H9 (cell line): ENCODE measurements around the gene SLC23A2. TPM values are rescaled to one million over a fixed set of nuclear protein-coding genes. Genes with fewer than 3 reads are reported as not detected.

ENCODE experiments used
- DNase-seq: peaks from one replicate; pipeline ENCODE4 v3.0.0-alpha.2; 2017
- H2AFZ ChIP-seq: one replicate; pipeline ENCODE4 v1.6.1; 2013; ENCODE audit warnings: mild to moderate bottlenecking, low read length, control low read depth, moderate library complexity
- H2AK5ac ChIP-seq: 2 replicates; pipeline ENCODE4 v1.6.1; 2013; ENCODE audit warnings: low read length, control low read depth, mixed read lengths; ENCODE audit not compliant: insufficient read length
- H2BK120ac ChIP-seq: one replicate; pipeline ENCODE4 v1.6.1; 2013; ENCODE audit warnings: low read depth, mild to moderate bottlenecking, low read length, control low read depth, inconsistent platforms; ENCODE audit not compliant: poor library complexity, severe bottlenecking
- H2BK12ac ChIP-seq: 2 replicates; pipeline ENCODE4 v1.6.1; 2013; ENCODE audit warnings: low read length, control low read depth, mixed read lengths, low read depth; ENCODE audit not compliant: insufficient read length
- H2BK15ac ChIP-seq: 2 replicates; pipeline ENCODE4 v1.6.1; 2013; ENCODE audit warnings: low read depth, low read length, control low read depth
- H2BK20ac ChIP-seq: one replicate; pipeline ENCODE4 v1.6.1; 2013; ENCODE audit warnings: low read depth, mild to moderate bottlenecking, low read length, control low read depth, inconsistent platforms; ENCODE audit not compliant: poor library complexity, severe bottlenecking
- H2BK5ac ChIP-seq: 2 replicates; pipeline ENCODE4 v1.6.1; 2013; ENCODE audit warnings: low read length, control low read depth, mixed read lengths; ENCODE audit not compliant: insufficient read length
- H3K14ac ChIP-seq: 2 replicates; pipeline ENCODE4 v1.6.1; 2013; ENCODE audit warnings: low read length, control low read depth; ENCODE audit not compliant: insufficient read depth
- H3K18ac ChIP-seq: 2 replicates; pipeline ENCODE4 v1.6.1; 2013; ENCODE audit warnings: low read depth, mild to moderate bottlenecking, mixed read lengths, low read length, control low read depth; ENCODE audit not compliant: insufficient read length
- H3K23ac ChIP-seq: 2 replicates; pipeline ENCODE4 v1.6.1; 2013; ENCODE audit warnings: low read length, control low read depth, mixed read lengths, low read depth; ENCODE audit not compliant: insufficient read length
- H3K23me2 ChIP-seq: 2 replicates; pipeline ENCODE4 v1.6.1; 2013; ENCODE audit warnings: low read depth, mild to moderate bottlenecking, mixed read lengths, low read length, control low read depth; ENCODE audit not compliant: insufficient read length, poor library complexity, severe bottlenecking
- H3K27ac ChIP-seq: 2 replicates; pipeline ENCODE4 v1.5.1; 2013; ENCODE audit warnings: low read length, control low read depth, mixed read lengths, low read depth; ENCODE audit not compliant: insufficient read length
- H3K27me3 ChIP-seq: 2 replicates; pipeline ENCODE4 v1.6.1; 2013; ENCODE audit warnings: low read length, control low read depth, inconsistent platforms; ENCODE audit not compliant: insufficient read depth
- H3K4ac ChIP-seq: 2 replicates; pipeline ENCODE4 v1.6.1; 2013; ENCODE audit warnings: low read depth, mild to moderate bottlenecking, control low read depth, inconsistent platforms, low read length, moderate library complexity
- H3K4me1 ChIP-seq: 2 replicates; pipeline ENCODE4 v1.6.1; 2013; ENCODE audit warnings: low read length, control low read depth, inconsistent platforms; ENCODE audit not compliant: insufficient read depth
- H3K4me2 ChIP-seq: 2 replicates; pipeline ENCODE4 v1.6.1; 2013; ENCODE audit warnings: low read length, control low read depth, mixed read lengths; ENCODE audit not compliant: insufficient read length, insufficient read depth
- H3K56ac ChIP-seq: 2 replicates; pipeline ENCODE4 v1.6.1; 2013; ENCODE audit warnings: low read depth, mild to moderate bottlenecking, mixed read lengths, low read length, control low read depth; ENCODE audit not compliant: insufficient read length
- H3K79me1 ChIP-seq: 2 replicates; pipeline ENCODE4 v1.6.1; 2013; ENCODE audit warnings: low read depth, mild to moderate bottlenecking, moderate library complexity, low read length, control low read depth, inconsistent platforms; ENCODE audit not compliant: insufficient read depth, poor library complexity, severe bottlenecking
- H3K79me2 ChIP-seq: 2 replicates; pipeline ENCODE4 v1.6.1; 2013; ENCODE audit warnings: low read length, control low read depth, inconsistent platforms; ENCODE audit not compliant: insufficient read depth
- H3K9ac ChIP-seq: 2 replicates; pipeline ENCODE4 v1.6.1; 2013; ENCODE audit warnings: low read length, control low read depth, mixed read lengths; ENCODE audit not compliant: insufficient read length; ENCODE audit errors: extremely low read depth
- H3K9me3 ChIP-seq: one replicate; pipeline ENCODE4 v1.6.1; 2013; ENCODE audit warnings: low read depth, low read length, inconsistent platforms; ENCODE audit not compliant: control insufficient read depth
- H3T11ph ChIP-seq: one replicate; pipeline ENCODE4 v1.6.1; 2013; ENCODE audit warnings: mild to moderate bottlenecking, low read length, control low read depth, inconsistent platforms
- H4K20me1 ChIP-seq: one replicate; pipeline ENCODE4 v1.6.1; 2013; ENCODE audit not compliant: control insufficient read depth, insufficient read length, insufficient read depth
- H4K5ac ChIP-seq: 2 replicates; pipeline ENCODE4 v1.6.1; 2013; ENCODE audit warnings: low read depth, mild to moderate bottlenecking, mixed read lengths, low read length, control low read depth; ENCODE audit not compliant: insufficient read length
- H4K8ac ChIP-seq: replicated peaks from 2 replicates; pipeline ENCODE4 v1.6.1; 2013; ENCODE audit warnings: low read length, control low read depth, mixed read lengths, low read depth; ENCODE audit not compliant: insufficient read length
- H4K91ac ChIP-seq: 2 replicates; pipeline ENCODE4 v1.6.1; 2013; ENCODE audit warnings: low read depth, mild to moderate bottlenecking, moderate library complexity, mixed read lengths, low read length, control low read depth; ENCODE audit not compliant: insufficient read length
- H3K27ac Mint-ChIP-seq, 3 experiments: 2 replicates in 2 of 3; 3 replicates in 1 of 3; pipeline ENCODE4 v1.8.0; 2020 to 2021; ENCODE audit warnings: mixed read lengths in 3 of 3, mild to moderate bottlenecking in 1 of 3, moderate library complexity in 1 of 3
- H3K27me3 Mint-ChIP-seq: 2 replicates; pipeline ENCODE4 v1.8.0; 2021; ENCODE audit warnings: low read depth, mild to moderate bottlenecking, moderate library complexity, mixed read lengths
- H3K36me3 Mint-ChIP-seq, 3 experiments: 2 replicates in 2 of 3; 3 replicates in 1 of 3; pipeline ENCODE4 v1.8.0; 2020 to 2021; ENCODE audit warnings: low read depth in 3 of 3, mixed read lengths in 3 of 3; ENCODE audit not compliant: insufficient read depth in 1 of 3
- H3K4me1 Mint-ChIP-seq, 2 experiments: 2 replicates each; pipeline ENCODE4 v1.8.0; 2020; ENCODE audit warnings: mixed read lengths in 2 of 2
- H3K4me3 Mint-ChIP-seq, 2 experiments: 2 replicates in 1 of 2; 3 replicates in 1 of 2; pipeline ENCODE4 v1.8.0; 2020 to 2021; ENCODE audit warnings: mild to moderate bottlenecking in 2 of 2, mixed read lengths in 2 of 2, moderate library complexity in 1 of 2
- H3K9me3 Mint-ChIP-seq, 2 experiments: 2 replicates in 1 of 2; 3 replicates in 1 of 2; pipeline ENCODE4 v1.8.0; 2020; ENCODE audit warnings: mild to moderate bottlenecking in 2 of 2, mixed read lengths in 2 of 2, moderate library complexity in 1 of 2
- WGBS: extraction: QIAGEN DNeasy Blood & Tissue Kit; methylation state at CpG from one replicate; pipeline ENCODE4 v1.1.7; 2013; ENCODE audit warnings: missing lambda C conversion rate, low lambda C conversion rate, mixed read lengths; ENCODE audit not compliant: insufficient read length; ENCODE audit errors: extremely low coverage; 5-methylcytosine and 5-hydroxymethylcytosine counted together
- total RNA-seq: library from RNA; stranded (reverse); gene quantifications from 2 replicates; pipeline ENCODE4 v1.2.1, GENCODE V29; 2021
- TF ChIP-seq, protein P1 (sequence below): fragments of 200-600 bp; sonication (generic); conservative IDR thresholded peaks from 3 replicates; pipeline ENCODE4 v1.8.0; 2021; ENCODE audit warnings: antibody characterized with exemption, mild to moderate bottlenecking

Gene SLC23A2
- total RNA-seq, 1 experiment from 2014 or later, result 16.5 TPM

DNA sequence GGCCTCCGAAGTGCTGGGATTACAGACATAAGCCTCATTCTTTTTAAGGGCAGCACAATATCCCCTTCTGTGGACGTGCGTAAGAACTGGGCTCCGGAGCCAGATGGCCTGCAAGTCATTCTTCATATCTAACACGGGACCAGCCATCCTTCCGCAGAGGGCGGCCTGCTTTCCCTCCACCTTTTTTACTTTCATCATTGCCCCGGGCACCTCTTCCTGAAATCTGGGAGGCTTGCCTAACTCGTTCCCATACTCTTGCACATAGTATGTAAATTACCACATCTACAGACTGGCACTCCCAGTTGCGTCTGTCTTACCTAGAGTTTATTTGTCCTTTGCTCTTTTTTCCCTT, 29.9 kb upstream of the SLC23A2 start:
- DNase-seq, result no peak
- no CpG with 5 or more reads among the region's 10 CpGs for WGBS
- H3K27me3 Mint-ChIP-seq, result no peaks in the 10 kb centered on the region; the same call in 1 of the 2 replicates

More for the DNA sequence above, 29.9 kb upstream of the SLC23A2 start:
- Histone ChIP-seq H3K14ac (no peak overlapping the region), H2BK12ac (no peak overlapping the region), H3T11ph (no peak overlapping the region), H3K27ac (no peak overlapping the region), H3K79me2 (no peaks in the 10 kb centered on the region), H4K8ac (no peak overlapping the region), H4K5ac (no peak overlapping the region), H2BK5ac (no peak overlapping the region), H3K23me2 (no peaks in the 10 kb centered on the region), H2BK20ac (no peak overlapping the region), H3K23ac (no peak overlapping the region), H2AK5ac (no peak overlapping the region), H3K9me3 (no peaks in the 10 kb centered on the region), H3K9ac (no peak overlapping the region), H4K20me1 (no peaks in the 10 kb centered on the region), H2AFZ (no peak overlapping the region), H3K4ac (no peak overlapping the region; the same call in 1 of the 2 replicates), H2BK120ac (no peak overlapping the region), H3K27me3 (no peaks in the 10 kb centered on the region), H2BK15ac (no peak overlapping the region), H4K91ac (no peak overlapping the region), H3K56ac (no peak overlapping the region), H3K79me1 (no peaks in the 10 kb centered on the region), H3K18ac (no peak overlapping the region), H3K4me1 (no peaks in the 10 kb centered on the region), H3K4me2 (no peak overlapping the region)
- Mint-ChIP-seq H3K27ac (no peak overlapping the region), H3K9me3 (peaks cover 5% of the 10 kb centered on the region in 2 experiments; a peak in 3 of 5 replicates), H3K4me1 (peaks cover 0 to 12% of the 10 kb centered on the region in 2 experiments; a peak in 2 of 4 replicates), H3K4me3 (no peak overlapping the region), H3K36me3 (no peaks in the 10 kb centered on the region)
- TF ChIP-seq, protein P1, sequence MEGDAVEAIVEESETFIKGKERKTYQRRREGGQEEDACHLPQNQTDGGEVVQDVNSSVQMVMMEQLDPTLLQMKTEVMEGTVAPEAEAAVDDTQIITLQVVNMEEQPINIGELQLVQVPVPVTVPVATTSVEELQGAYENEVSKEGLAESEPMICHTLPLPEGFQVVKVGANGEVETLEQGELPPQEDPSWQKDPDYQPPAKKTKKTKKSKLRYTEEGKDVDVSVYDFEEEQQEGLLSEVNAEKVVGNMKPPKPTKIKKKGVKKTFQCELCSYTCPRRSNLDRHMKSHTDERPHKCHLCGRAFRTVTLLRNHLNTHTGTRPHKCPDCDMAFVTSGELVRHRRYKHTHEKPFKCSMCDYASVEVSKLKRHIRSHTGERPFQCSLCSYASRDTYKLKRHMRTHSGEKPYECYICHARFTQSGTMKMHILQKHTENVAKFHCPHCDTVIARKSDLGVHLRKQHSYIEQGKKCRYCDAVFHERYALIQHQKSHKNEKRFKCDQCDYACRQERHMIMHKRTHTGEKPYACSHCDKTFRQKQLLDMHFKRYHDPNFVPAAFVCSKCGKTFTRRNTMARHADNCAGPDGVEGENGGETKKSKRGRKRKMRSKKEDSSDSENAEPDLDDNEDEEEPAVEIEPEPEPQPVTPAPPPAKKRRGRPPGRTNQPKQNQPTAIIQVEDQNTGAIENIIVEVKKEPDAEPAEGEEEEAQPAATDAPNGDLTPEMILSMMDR, result no peak
